Transverse colon (tissue), 3 donors: ENCODE data around the gene OR10K2.

Experiments
- CTCF ChIP-seq, 5 experiments: fragments of 200-600 bp in 3 of 5; fragments of 450-650 bp in 2 of 5; sonication (generic) in 3 of 5; IDR thresholded peaks; 1 replicate in 2 of 5; 2 replicates in 3 of 5; pipeline ENCODE4 v1.5.1; 2016 to 2017; ENCODE audit warnings: antibody characterized with exemption in 5 of 5, inconsistent platforms in 3 of 5, mild to moderate bottlenecking in 2 of 5, moderate library complexity in 1 of 5
- EP300 ChIP-seq: sonication (generic); formaldehyde crosslinking; IDR thresholded peaks from one replicate; pipeline ENCODE4 v1.6.1; 2017; ENCODE audit warnings: antibody characterized with exemption, low read depth
- POLR2A ChIP-seq: fragments of 450-650 bp; IDR thresholded peaks from one replicate; pipeline ENCODE4 v1.6.1; 2016; ENCODE audit warnings: antibody characterized with exemption, mild to moderate bottlenecking, moderate library complexity

GRCh38 chr1:158390331-158390730 is 35.7 kb downstream of the OR10K2 start:
- no peak for TF ChIP-seq CTCF (IDR thresholded peaks at IDR 0.05)
- no peak for TF ChIP-seq EP300
- no peak for TF ChIP-seq POLR2A
